SK-N-DZ (cell line): Measurements from ENCODE around the gene CT45A3. TPM values are rescaled to one million over a fixed set of nuclear protein-coding genes. Genes with fewer than 3 reads are reported as not detected.
A peak's percentile ranks its signal among the peaks of the same experiment; 100 is the strongest.
"Not testable (repeated sequence)": the region's sequence is repeated elsewhere in the genome, so short reads cannot be mapped to it uniquely, and the experiment has no call there.

Source experiments
- DNase-seq: peaks from one replicate; pipeline ENCODE4 v3.0.0-alpha.2; 2015; ENCODE audit warnings: low spot score
- polyA plus RNA-seq, 2 experiments: library from polyadenylated mRNA; depleted of rRNA; stranded (reverse); fragments of >200 nt; gene quantifications; 2 replicates each; pipeline ENCODE4 v1.2.3, GENCODE V29; 2014
- small RNA-seq, 2 experiments: library from RNA; depleted of rRNA; stranded (forward); fragments of <200 nt; gene quantifications; one replicate each; pipeline ENCODE3, GENCODE V24; 2014

CT45A3 gene
- not detected in 2 replicates for polyA plus RNA-seq (2014; cell fraction: cytosol; rRNA removed)
- polyA plus RNA-seq (2014; cell fraction: nucleus; rRNA removed): not detected in 2 replicates

GRCh38 chrX:135768091-135768490 is at the start of gene CT45A3:
Gene CT45A3 (minus strand): TSS chrX:135768191. CDS start chrX:135764444, 3,747 bp downstream.
- not testable (repeated sequence) for DNase-seq

- DNase-seq: not testable (repeated sequence)
Measured at GRCh38 chrX:135802687-135803086, 34.7 kb upstream of the CT45A3 start, which contains the start of gene CT45A6. Gene CT45A6 (minus strand): TSS chrX:135802787. CDS start chrX:135798993, 3,794 bp downstream.

DNA sequence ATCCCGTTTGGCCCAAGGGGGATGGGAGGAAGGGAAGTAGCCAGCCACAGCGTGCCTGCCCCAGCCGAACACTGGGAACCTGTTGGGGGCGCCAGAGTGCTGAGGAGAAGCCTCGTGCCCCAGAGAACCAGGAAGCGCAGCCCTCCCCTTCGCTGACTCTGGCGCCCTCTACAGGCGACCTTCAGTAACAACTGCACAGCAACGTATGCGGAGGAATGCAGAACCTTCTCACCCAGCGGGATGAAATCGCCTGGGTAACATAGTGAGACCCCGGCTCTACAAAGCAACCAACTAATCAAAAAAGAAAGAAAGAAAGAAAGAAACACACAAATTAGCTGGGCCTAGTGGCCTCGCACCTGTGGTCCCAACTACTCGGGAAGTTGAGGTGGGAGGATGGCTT is 17.4 kb upstream of the CT45A3 start, which contains the start of gene CT45A5:
Gene CT45A5, minus strand, starts transcription at position 101 of the 400 bp plus-strand sequence. CDS start 3,774 bp downstream, outside the sequence.
- DNase-seq: not testable (repeated sequence)

GRCh38 chrX:135744739-135745138 is 23.3 kb downstream of the CT45A3 start:
- not testable (repeated sequence) for DNase-seq

GRCh38 chrX:135741192-135741715 is 26.7 kb downstream of the CT45A3 start:
- DNase-seq: no peak

DNA sequence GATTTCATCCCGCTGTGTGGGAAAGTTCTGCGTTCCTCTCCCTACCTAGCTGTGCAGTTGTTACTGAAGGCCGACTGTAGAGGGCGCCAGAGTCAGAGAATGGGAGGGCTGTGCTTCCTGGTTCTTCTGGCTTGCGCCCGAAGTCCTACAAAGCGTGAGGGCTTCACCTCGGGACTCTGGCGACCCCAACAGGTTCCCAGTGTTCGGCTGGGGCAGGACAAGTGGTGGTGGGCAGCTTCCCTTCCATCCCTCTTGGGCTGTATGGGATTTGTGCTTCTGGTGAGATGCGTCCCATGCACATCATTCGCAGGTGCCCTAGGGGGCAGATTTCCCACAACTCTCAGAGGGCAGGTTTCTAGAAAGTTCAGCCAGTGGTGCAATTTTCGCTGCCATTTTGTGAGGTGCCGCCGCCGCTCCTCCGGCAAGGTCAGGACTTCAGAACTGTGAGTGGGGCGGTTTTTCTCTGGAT is 27.3 kb downstream of the CT45A3 start:
- peak; percentile 10 for DNase-seq

GRCh38 chrX:135737366-135738071 is 30.5 kb downstream of the CT45A3 start:
- DNase-seq: no peak

DNA sequence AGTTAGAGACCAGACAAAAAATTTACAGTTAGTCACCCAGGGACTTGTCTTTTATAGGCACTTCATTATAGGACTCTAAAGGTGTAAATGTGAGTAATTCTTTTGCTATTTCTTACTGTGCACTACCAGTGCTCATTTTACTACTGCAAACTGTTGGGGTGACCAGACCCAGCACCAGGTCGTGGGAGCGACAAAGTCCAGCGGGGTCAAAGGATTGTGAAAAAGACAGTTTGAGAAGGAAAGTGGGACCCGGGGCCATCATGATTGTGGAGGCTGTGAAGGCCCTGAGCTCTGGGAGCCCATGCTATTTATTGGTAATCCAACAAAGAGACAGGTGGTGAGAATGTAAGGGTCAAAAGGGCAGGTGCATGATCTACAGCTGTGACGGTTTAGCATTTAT is 33.3 kb downstream of the CT45A3 start:
- DNase-seq: not testable (repeated sequence)

- DNase-seq: no peak
Measured at GRCh38 chrX:135713795-135714194, 54.2 kb downstream of the CT45A3 start.

- not testable (repeated sequence) for DNase-seq
Measured at GRCh38 chrX:135713183-135713689, 54.8 kb downstream of the CT45A3 start, which contains the start of gene CT45A1. Gene CT45A1 (plus strand): TSS chrX:135713639. CDS start chrX:135718941, 5,302 bp downstream.

Small RNAs within 50 kb of the gene (small RNA-seq; reads per million reads assigned to genes)
- gene AC240442.1: 0 reads per million in 2 experiments
